HEK293 (cell line): ENCODE results near the gene GLIS1.

Experiments used
- CTCF ChIA-PET: fragments of 350-600 bp; formaldehyde crosslinking; extraction: SDS; loops from one replicate; lab custom pipeline; 2021; ENCODE audit warnings: antibody characterized with exemption; lab: Yijun Ruan, JAX
- POLR2A ChIA-PET: fragments of 300-600 bp; formaldehyde crosslinking; extraction: SDS; loops from one replicate; lab custom pipeline; 2020; ENCODE audit warnings: antibody characterized with exemption, inconsistent platforms; lab: Yijun Ruan, JAX
- H3K27ac ChIP-seq: fragments of 200-500 bp; sonication (Bioruptor generic); 2 replicates; pipeline ENCODE4 v1.5.1; 2014; ENCODE audit warnings: low read depth, low read length, control low read depth, inconsistent platforms; ENCODE audit errors: extremely low read depth
- H3K36me3 ChIP-seq, 2 experiments: fragments of 200-500 bp in 1 of 2; sonication (Bioruptor generic) in 1 of 2; 1 replicate in 1 of 2; 2 replicates in 1 of 2; pipeline ENCODE4 v1.5.1; 2014 to 2017; ENCODE audit warnings: inconsistent platforms in 2 of 2, low read length in 2 of 2; ENCODE audit not compliant: control insufficient read depth in 2 of 2, insufficient read depth in 1 of 2
- H3K4me1 ChIP-seq: fragments of 200-500 bp; sonication (Bioruptor generic); 2 replicates; pipeline ENCODE4 v1.5.1; 2014; ENCODE audit warnings: mild to moderate bottlenecking, low read length, inconsistent platforms; ENCODE audit not compliant: control insufficient read depth, insufficient read depth
- H3K4me3 ChIP-seq: 2 replicates; pipeline ENCODE4 v1.5.1; 2011; ENCODE audit warnings: low read depth, mild to moderate bottlenecking, control low read depth, low read length, moderate library complexity
- H3K9me3 ChIP-seq: fragments of 200-500 bp; sonication (Bioruptor generic); 2 replicates; pipeline ENCODE4 v1.5.1; 2014; ENCODE audit warnings: low read depth, low read length, inconsistent platforms; ENCODE audit not compliant: control insufficient read depth, insufficient read depth
- EGR2 ChIP-seq: fragments of 450-650 bp; formaldehyde crosslinking; IDR thresholded peaks from 2 replicates; pipeline ENCODE4 v1.5.1; 2016; ENCODE audit warnings: low read depth, missing biosample characterization, missing genetic modification characterization
- IKZF3 ChIP-seq: fragments of 450-650 bp; IDR thresholded peaks from 2 replicates; pipeline ENCODE4 v1.5.0; 2018; ENCODE audit warnings: missing biosample characterization, mild to moderate bottlenecking, missing genetic modification characterization, moderate library complexity
- MYNN ChIP-seq: fragments of 450-650 bp; formaldehyde crosslinking; IDR thresholded peaks from 2 replicates; pipeline ENCODE4 v1.5.1; 2016; ENCODE audit warnings: missing biosample characterization, missing genetic modification characterization, borderline replicate concordance
- SCRT1 ChIP-seq: fragments of 450-650 bp; formaldehyde crosslinking; IDR thresholded peaks from 2 replicates; pipeline ENCODE4 v1.5.1; 2016; ENCODE audit warnings: missing biosample characterization, missing genetic modification characterization, borderline replicate concordance
- ZBTB20 ChIP-seq: fragments of 450-650 bp; formaldehyde crosslinking; IDR thresholded peaks from 2 replicates; pipeline ENCODE4 v1.5.1; 2016; ENCODE audit warnings: missing biosample characterization, missing genetic modification characterization
- ZBTB26 ChIP-seq: fragments of 450-650 bp; formaldehyde crosslinking; optimal IDR thresholded peaks from 2 replicates; pipeline ENCODE3; 2016; ENCODE audit warnings: missing biosample characterization, mild to moderate bottlenecking, missing genetic modification characterization
- ZFHX2 ChIP-seq: fragments of 450-650 bp; formaldehyde crosslinking; conservative IDR thresholded peaks from 2 replicates; pipeline ENCODE4 v1.5.1; 2016; ENCODE audit warnings: missing biosample characterization, missing genetic modification characterization
- ZFP37 ChIP-seq: fragments of 450-650 bp; formaldehyde crosslinking; IDR thresholded peaks from 2 replicates; pipeline ENCODE4 v1.5.1; 2016; ENCODE audit warnings: missing biosample characterization, missing genetic modification characterization
- ZFP41 ChIP-seq: fragments of 450-650 bp; formaldehyde crosslinking; IDR thresholded peaks from 2 replicates; pipeline ENCODE4 v1.5.1; 2016; ENCODE audit warnings: missing biosample characterization, missing genetic modification characterization, borderline replicate concordance
- ZNF121 ChIP-seq: fragments of 450-650 bp; formaldehyde crosslinking; IDR thresholded peaks from 2 replicates; pipeline ENCODE4 v1.5.1; 2016; ENCODE audit warnings: missing biosample characterization, missing genetic modification characterization
- ZNF138 ChIP-seq: fragments of 450-650 bp; formaldehyde crosslinking; IDR thresholded peaks from 2 replicates; pipeline ENCODE4 v1.5.1; 2016; ENCODE audit warnings: missing biosample characterization, missing genetic modification characterization, borderline replicate concordance
- ZNF155 ChIP-seq: fragments of 450-650 bp; formaldehyde crosslinking; IDR thresholded peaks from 2 replicates; pipeline ENCODE4 v1.5.1; 2016; ENCODE audit warnings: missing biosample characterization, missing genetic modification characterization
- ZNF175 ChIP-seq: fragments of 450-650 bp; formaldehyde crosslinking; IDR thresholded peaks from 2 replicates; pipeline ENCODE4 v1.5.1; 2016; ENCODE audit warnings: missing biosample characterization, missing genetic modification characterization
- ZNF404 ChIP-seq: fragments of 450-650 bp; formaldehyde crosslinking; IDR thresholded peaks from 2 replicates; pipeline ENCODE4 v1.5.1; 2017; ENCODE audit warnings: missing biosample characterization, missing genetic modification characterization
- ZNF426 ChIP-seq: fragments of 450-650 bp; formaldehyde crosslinking; IDR thresholded peaks from 2 replicates; pipeline ENCODE4 v1.5.1; 2017; ENCODE audit warnings: missing biosample characterization, missing genetic modification characterization, mild to moderate bottlenecking, inconsistent platforms, moderate library complexity
- ZNF501 ChIP-seq: fragments of 450-650 bp; formaldehyde crosslinking; IDR thresholded peaks from 2 replicates; pipeline ENCODE4 v1.5.1; 2016; ENCODE audit warnings: missing biosample characterization, missing genetic modification characterization
- ZNF561 ChIP-seq: fragments of 450-650 bp; IDR thresholded peaks from 2 replicates; pipeline ENCODE4 v1.5.1; 2018; ENCODE audit warnings: missing biosample characterization, missing genetic modification characterization, borderline replicate concordance
- ZNF639 ChIP-seq: fragments of 450-650 bp; formaldehyde crosslinking; IDR thresholded peaks from 2 replicates; pipeline ENCODE4 v1.5.1; 2016; ENCODE audit warnings: missing biosample characterization, missing genetic modification characterization
- ZNF645 ChIP-seq: fragments of 450-650 bp; formaldehyde crosslinking; IDR thresholded peaks from 2 replicates; pipeline ENCODE4; 2016; ENCODE audit warnings: missing biosample characterization, missing genetic modification characterization
- ZNF677 ChIP-seq: fragments of 450-650 bp; IDR thresholded peaks from 2 replicates; pipeline ENCODE4 v1.5.0; 2018; ENCODE audit warnings: missing biosample characterization, mild to moderate bottlenecking, missing genetic modification characterization, moderate library complexity
- TF ChIP-seq, protein P1 (sequence below): fragments of 450-650 bp; formaldehyde crosslinking; IDR thresholded peaks from 2 replicates; pipeline ENCODE4 v1.5.1; 2016; ENCODE audit warnings: missing biosample characterization, missing genetic modification characterization
- TF ChIP-seq, protein P2 (sequence below): fragments of 450-650 bp; formaldehyde crosslinking; IDR thresholded peaks from 2 replicates; pipeline ENCODE4 v1.5.1; 2017; ENCODE audit warnings: missing biosample characterization, missing genetic modification characterization
- TF ChIP-seq, protein P3 (sequence below): fragments of 450-650 bp; formaldehyde crosslinking; IDR thresholded peaks from 2 replicates; pipeline ENCODE4 v1.5.1; 2017; ENCODE audit warnings: missing biosample characterization, missing genetic modification characterization

GLIS1 gene

DNA sequence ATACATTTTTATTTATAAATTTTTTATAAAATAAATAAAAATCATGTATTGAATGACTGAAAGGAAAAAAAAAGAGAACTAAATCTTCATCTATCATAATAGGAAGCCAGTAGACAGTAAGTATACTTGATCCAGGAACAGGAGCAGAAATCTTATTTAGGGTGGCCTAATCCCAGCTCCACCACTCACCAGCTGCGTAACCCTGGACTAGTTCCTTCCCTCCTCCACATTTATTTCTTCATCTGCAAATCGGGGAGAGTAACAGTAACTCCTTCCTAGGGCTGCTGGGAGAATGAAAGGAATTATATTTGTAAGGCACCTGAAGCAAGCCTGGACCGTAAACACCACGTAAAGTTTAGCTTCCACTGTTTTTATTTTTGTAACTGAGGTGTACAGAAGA, 17.9 kb downstream of the GLIS1 start (continued):
- TF ChIP-seq MYNN (tag by site-specific recombination) (no peak), ZFP41 (tag by site-specific recombination) (no peak), ZNF404 (tag by site-specific recombination) (no peak), ZNF175 (tag by site-specific recombination) (no peak), ZNF138 (tag by site-specific recombination) (no peak), ZFP37 (tag by site-specific recombination) (no peak), ZNF561 (no peak), IKZF3 (no peak), ZNF121 (tag by site-specific recombination) (no peak), ZNF426 (no peak), ZNF677 (tag by site-specific recombination) (no peak)
- TF ChIP-seq, protein P1, sequence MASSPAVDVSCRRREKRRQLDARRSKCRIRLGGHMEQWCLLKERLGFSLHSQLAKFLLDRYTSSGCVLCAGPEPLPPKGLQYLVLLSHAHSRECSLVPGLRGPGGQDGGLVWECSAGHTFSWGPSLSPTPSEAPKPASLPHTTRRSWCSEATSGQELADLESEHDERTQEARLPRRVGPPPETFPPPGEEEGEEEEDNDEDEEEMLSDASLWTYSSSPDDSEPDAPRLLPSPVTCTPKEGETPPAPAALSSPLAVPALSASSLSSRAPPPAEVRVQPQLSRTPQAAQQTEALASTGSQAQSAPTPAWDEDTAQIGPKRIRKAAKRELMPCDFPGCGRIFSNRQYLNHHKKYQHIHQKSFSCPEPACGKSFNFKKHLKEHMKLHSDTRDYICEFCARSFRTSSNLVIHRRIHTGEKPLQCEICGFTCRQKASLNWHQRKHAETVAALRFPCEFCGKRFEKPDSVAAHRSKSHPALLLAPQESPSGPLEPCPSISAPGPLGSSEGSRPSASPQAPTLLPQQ (tag by site-specific recombination) = no peak
- TF ChIP-seq, protein P2, sequence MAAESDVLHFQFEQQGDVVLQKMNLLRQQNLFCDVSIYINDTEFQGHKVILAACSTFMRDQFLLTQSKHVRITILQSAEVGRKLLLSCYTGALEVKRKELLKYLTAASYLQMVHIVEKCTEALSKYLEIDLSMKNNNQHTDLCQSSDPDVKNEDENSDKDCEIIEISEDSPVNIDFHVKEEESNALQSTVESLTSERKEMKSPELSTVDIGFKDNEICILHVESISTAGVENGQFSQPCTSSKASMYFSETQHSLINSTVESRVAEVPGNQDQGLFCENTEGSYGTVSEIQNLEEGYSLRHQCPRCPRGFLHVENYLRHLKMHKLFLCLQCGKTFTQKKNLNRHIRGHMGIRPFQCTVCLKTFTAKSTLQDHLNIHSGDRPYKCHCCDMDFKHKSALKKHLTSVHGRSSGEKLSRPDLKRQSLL (tag by site-specific recombination) = no peak
- TF ChIP-seq, protein P3, sequence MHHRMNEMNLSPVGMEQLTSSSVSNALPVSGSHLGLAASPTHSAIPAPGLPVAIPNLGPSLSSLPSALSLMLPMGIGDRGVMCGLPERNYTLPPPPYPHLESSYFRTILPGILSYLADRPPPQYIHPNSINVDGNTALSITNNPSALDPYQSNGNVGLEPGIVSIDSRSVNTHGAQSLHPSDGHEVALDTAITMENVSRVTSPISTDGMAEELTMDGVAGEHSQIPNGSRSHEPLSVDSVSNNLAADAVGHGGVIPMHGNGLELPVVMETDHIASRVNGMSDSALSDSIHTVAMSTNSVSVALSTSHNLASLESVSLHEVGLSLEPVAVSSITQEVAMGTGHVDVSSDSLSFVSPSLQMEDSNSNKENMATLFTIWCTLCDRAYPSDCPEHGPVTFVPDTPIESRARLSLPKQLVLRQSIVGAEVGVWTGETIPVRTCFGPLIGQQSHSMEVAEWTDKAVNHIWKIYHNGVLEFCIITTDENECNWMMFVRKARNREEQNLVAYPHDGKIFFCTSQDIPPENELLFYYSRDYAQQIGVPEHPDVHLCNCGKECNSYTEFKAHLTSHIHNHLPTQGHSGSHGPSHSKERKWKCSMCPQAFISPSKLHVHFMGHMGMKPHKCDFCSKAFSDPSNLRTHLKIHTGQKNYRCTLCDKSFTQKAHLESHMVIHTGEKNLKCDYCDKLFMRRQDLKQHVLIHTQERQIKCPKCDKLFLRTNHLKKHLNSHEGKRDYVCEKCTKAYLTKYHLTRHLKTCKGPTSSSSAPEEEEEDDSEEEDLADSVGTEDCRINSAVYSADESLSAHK (tag by site-specific recombination) = no peak

DNA sequence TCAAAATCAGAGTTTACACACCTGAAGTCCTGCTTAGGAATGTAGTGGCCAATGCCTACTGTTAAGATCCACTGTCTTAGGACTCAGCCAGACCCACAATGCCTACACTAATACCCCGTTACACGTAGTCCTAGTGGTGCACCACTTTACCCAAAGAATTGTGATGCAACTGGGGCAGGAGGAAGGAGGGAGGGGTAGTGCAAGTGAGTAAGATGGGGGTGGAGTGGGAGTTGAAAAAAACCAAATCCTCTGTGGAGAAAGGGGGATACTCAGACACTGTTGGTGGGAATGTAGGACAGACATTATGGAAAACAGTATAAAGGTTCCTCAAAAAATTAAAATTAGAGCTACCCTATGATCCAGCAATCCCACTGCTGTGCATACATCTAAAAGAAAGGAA, 19.5 kb downstream of the GLIS1 start:
- H3K27ac ChIP-seq = no peak overlapping the region
- H3K4me3 ChIP-seq = no peak overlapping the region
- POLR2A ChIA-PET = no interaction called here
- no peaks in the 10 kb centered on the region for H3K9me3 ChIP-seq
- no peaks in the 10 kb centered on the region for H3K4me1 ChIP-seq
- TF ChIP-seq SCRT1 (tag by site-specific recombination) (no peak), ZFHX2 (tag by site-specific recombination) (peak; percentile 76), EGR2 (tag by site-specific recombination) (peak; percentile 74; the same call in 1 of the 2 replicates)
- TF ChIP-seq, all 188 proteins: peak for 2
- CTCF ChIA-PET = no interaction called here
- no peaks in the 10 kb centered on the region for H3K36me3 ChIP-seq

DNA sequence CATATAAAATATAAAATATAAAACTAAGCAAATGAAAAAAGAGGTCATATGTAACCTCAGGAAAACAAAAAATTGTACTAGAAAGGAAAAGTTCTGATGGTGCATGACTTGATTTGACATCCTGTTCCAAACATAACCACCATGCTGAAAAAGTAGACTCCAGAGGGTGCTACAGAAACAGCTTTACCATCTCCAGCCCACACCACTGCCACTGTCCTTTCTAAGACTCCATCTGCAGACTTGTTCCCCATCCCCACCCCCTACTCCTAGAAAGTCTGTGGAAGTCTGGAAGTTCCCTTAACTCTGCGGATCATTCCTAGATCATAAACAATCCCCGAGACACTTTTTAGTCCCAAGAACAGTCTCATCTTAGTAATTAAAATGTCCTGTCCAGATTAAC, 20.5 kb downstream of the GLIS1 start:
- Histone ChIP-seq H3K36me3 (no peaks in the 10 kb centered on the region), H3K4me3 (no peak overlapping the region), H3K4me1 (no peaks in the 10 kb centered on the region), H3K9me3 (no peaks in the 10 kb centered on the region), H3K27ac (no peak overlapping the region)
- ChIA-PET POLR2A (no interaction called here), CTCF (interaction anchor here (0.6 kb wide), 1 partner anchor 142 kb away, joined by 3 read pairs; no protein-coding TSS in a partner anchor)
- TF ChIP-seq ZNF639 (tag by site-specific recombination) (no peak), ZNF155 (tag by site-specific recombination) (no peak), ZBTB20 (no peak), ZBTB26 (tag by site-specific recombination) (no peak), ZNF501 (no peak), ZNF645 (tag by site-specific recombination) (no peak)
- TF ChIP-seq, protein P1 (tag by site-specific recombination) = no peak
